GM21390 (cell line): Measurements from ENCODE around the gene MID1.

ENCODE experiments used
- ATAC-seq: cut with Tn5 transposase; IDR thresholded peaks from one replicate; pipeline ENCODE4 v1.9.1; 2021; ENCODE audit not compliant: unreplicated experiment

MID1 gene, protein sequence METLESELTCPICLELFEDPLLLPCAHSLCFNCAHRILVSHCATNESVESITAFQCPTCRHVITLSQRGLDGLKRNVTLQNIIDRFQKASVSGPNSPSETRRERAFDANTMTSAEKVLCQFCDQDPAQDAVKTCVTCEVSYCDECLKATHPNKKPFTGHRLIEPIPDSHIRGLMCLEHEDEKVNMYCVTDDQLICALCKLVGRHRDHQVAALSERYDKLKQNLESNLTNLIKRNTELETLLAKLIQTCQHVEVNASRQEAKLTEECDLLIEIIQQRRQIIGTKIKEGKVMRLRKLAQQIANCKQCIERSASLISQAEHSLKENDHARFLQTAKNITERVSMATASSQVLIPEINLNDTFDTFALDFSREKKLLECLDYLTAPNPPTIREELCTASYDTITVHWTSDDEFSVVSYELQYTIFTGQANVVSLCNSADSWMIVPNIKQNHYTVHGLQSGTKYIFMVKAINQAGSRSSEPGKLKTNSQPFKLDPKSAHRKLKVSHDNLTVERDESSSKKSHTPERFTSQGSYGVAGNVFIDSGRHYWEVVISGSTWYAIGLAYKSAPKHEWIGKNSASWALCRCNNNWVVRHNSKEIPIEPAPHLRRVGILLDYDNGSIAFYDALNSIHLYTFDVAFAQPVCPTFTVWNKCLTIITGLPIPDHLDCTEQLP

DNA sequence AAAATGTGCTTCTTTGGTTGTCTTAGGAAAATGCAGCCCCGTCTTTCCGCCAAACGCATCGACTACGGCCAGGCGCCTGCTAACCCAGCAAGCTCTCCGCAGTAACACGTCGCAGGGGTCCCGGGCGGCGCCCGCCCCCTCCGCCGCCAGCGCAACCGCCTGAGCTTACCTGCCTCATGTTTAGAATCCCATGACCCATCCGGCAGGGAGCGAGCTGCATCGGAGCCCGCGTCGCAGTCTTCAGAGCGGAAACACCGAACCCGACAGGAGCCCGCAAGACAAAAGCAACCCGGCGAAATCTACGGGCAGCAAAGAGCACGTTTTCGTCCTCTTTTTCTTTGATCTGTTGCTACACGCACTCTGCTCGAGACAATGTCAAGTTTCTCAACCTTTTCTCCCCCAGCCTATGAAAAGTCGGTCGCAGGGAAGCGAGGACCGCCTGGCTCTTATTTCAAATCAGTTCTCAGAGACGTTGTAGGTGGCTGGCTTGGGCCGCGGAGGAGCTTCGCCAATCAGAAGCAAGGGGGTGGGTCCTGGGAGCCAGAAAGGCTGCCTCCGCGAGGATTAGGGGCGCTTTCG lies at the start of gene MID1:
Gene MID1 (minus strand): TSS at position 465 of the 579 bp plus-strand sequence. CDS start 53,038 bp downstream, outside the sequence.
- no peak for ATAC-seq

DNA sequence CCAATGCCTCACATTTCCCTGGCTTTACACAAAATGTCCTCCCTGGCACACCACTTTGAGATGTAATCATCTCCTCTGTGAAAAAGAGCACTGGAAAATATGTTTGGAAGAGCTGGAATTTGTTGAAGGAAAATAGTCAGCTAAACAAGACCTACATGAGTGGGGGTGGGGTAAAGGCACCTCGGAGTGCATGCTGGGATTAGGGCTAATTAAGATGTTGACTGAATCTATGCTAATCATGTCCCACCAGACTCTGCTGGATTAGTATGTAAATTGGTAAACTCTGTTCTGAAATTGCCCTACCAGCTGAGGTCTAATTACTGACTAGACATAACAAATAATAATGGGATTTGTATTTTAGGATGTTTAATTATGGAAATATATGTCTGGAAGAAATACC lies 46.8 kb upstream of the MID1 start:
- ATAC-seq, result no peak

DNA sequence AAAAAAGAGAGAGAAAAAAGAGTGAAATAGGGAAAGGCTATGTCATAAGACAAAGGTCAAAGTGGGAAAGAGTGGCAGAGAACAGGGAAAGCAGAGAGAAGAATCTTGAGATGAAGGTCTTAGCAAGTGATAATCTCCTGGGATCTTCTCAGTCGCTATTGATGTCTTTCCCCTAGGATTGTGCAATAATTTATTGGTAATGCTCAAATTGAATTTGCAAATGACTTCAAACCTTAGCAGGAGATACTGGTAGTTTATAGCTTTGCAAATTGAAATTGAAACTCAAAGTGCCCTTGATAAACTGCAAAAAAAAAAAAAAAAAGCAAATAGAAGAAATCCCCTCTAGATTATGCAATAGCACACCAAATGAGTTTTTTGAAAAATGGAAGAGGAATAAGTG lies 45.7 kb upstream of the MID1 start:
- ATAC-seq, result no peak

DNA sequence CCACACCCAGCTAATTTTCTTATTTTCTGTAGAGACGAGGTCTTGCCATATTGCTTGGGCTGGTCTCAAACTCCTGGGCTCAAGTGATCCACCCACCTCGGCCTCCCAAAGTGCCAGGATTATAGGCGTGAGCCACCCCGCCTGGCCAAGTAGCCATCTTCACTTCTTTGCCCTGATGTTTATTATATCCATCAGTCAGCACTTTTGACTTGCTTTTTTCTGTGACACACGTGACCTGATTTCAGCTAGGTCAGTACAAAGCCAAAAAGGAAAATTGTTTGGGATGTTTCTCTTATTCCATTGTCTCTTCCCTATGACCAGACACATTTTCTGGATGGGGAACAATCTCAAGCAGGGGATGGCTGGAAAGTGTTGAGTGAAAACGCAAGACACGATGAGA lies 45.3 kb upstream of the MID1 start:
- ATAC-seq, result no peak

DNA sequence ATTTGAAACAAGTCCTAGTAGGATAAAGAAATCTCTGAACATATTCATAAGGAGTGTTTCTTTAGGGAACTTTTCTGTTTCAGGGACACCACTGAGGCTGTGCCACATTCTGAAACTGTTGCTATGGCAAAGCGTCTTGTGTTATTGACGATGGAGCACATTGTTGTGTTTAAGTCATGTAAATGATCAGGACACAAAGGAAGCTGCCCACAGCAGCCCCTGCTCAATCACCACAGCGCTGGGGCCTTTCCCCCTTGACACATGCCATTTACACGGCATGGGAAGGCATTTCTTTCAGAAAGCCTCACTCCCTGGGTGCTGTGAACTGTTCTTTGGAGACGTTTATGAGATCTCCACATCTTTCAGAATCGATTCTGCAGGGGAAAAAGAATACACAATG lies 39.8 kb upstream of the MID1 start:
- no peak for ATAC-seq

DNA sequence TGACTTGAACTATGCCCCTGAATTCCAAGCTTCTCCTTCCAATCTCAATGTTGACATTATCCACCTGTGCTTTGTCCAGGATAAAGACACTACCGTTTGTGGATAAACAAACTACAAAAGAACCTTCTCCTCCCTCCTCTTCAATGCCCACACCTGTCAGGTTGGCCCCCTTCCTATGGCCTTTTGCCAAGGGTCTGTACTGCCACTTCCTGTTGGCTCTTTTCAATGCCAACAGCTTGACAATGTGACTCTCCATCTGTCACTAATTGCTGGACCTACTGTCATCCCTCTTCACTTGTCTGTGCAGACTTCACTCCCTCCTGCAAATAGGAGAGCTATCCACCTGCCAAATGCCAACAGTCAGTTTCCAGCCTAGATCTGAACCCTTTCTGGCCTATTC lies 35.8 kb upstream of the MID1 start:
- no peak for ATAC-seq

DNA sequence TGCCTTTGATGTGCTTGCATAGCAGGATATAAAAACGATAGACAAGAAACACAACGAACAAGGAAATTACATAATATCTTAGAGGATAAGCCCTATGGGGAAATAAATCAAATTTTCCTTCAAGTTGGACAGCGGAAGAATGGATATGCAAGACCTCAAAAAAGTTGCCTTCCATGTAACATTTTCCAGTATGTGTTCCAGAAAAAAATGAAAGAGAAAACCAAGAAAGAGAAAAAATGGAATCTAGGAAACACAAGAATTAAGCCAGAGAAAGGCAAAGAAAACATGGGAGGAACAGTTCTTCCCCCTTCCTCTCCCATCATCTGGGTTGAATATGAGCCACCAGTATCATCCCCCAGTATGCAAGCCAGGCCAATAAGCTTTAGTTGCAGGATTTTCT lies 34.6 kb upstream of the MID1 start:
- ATAC-seq, result no peak

DNA sequence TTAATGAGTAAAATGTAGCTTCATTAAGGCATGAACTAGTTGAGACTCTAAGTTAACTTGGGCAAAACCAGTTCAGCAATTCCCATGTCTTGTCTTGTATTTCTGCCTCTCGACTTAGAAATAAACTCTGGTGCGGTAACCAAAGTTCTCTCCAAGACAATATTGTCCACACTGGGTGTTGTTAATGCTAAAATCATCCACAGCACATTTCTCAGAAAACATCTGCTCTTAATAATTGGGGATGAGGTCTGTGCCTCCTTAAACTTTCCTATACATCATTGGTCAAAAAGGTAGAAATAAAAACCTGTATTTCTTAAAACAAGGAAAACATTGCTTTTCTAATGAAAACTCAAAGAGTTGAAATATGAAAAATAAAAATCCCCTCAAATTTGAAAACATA lies 32.9 kb upstream of the MID1 start:
- no peak for ATAC-seq

DNA sequence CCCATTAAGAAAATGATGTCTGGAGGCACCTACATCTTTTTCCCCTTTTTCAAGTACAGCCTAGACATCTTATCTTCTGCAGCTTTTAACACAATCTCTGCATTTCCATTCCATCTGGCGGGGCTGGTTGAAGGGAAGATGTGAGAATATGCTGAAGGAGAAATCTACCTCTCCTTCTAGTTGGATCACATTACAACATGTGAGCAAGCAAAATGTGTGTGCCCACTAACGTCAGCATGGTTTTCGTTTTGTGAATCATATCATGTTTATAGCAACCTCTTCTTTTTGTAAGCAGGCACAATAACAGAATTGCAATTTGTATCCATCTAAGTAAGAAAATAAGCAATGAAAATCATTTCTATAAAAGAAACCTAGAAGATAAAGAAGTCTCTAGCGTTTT lies 28.9 kb upstream of the MID1 start:
- no peak for ATAC-seq

DNA sequence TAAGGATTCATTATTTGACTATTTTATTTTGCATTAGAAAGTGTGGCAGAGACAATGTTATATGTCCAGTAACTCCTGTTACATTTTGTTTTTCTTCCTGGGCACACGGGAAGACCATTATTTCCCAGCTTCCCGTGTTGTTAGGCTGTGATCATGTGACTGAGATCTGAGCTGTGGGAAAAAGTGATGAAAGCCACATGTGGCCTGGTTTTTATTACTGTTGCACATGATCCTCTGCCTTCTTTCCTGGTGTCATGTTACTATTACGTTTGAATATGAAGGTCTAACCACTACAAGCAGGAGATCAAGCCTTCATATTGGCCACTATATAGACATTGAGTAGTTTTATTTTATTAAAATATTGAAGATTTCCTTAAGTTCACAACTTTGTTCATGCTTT lies 28.2 kb upstream of the MID1 start:
- no peak for ATAC-seq

DNA sequence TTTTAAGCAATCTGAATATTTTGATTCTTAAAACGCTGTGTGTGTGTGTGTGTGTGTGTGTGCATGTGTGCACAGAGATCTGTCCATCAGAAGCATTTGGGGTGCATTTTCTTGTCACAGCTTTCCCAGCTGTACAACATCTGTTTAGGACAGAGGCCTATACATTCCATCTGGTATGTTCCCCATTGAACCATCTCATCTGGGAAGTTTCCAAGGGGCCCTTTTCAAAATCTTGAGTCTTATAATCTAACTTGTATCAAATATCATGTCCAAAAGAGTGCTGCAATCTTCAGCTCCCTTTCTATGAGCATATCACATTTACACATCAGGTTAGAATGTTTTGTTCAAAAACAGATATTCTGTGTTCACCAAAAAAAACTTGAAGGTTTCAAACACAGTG lies 16.5 kb upstream of the MID1 start:
- no peak for ATAC-seq

DNA sequence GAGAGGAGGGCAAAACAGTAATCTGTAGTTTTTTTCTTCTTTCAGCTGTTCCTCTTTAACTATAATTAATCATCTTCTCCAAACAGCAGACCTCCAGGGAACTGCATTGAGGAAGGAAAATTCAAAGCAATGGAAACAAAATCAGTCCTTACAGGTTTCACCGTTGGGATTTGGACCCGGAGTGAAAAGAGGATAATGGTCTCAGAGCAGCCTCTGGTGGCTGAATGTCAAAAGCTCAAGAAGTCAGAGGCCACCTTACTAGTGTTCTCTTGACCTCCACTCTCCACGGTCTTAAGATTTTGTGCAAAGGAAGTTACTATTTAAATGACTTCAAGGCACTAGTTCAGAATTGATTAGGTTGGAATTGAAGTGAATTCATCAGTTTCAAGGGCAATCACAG lies 16.0 kb upstream of the MID1 start:
- ATAC-seq, result no peak

DNA sequence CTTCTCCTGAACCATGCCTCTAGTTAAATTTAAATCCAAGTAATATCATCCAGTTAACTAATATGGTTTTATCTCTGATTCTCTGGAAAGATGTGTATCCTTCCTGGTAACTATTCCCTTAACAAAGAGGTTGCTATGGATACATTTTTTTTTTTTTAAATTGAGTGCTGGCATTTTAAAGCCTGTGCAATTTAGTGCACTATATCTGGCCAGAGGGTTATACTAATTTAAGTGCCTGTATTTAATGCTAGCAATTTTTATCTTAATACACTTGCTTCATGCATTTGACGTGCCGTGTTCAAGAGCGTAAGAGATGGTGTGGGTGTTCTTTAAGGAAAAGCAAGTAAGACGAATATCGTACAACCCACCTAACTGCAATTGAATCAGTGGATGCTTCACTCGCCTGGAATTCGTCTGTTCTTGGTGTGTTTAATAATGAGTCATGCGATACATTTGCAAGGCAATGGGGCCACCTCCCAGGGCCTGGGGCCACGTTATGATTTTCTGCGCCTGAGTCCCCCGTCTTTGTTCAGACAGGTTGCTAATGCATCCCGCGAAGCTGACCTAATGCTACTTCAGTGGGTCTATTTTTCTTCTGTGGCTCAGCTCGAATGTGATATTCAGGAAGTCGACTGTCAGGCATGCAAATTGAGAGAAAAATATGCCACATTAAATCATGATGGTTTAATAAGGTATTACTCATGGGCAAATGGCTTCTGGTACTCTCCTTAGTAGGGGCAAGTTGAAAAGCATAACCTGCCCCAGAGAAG lies 14.2 kb upstream of the MID1 start:
- ATAC-seq, result no peak

DNA sequence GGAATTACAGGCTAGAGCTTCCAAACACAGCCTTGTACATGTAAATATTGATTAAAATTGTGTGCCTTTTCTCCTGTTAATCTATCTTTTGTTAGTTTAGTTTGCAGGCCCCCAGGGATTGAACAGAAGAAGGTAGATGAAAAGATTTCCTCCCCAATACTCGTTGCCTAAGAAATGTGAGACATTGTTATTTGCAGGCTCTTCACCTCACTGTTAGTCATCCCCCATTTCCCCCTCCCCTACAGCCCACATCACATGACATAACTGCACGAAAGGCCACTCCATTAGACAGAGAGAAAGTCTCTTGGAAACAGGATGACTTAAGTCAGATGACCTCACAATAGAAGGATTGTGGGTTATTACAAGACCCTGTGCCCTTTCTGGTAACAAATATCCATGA lies 13.3 kb upstream of the MID1 start:
- no peak for ATAC-seq

DNA sequence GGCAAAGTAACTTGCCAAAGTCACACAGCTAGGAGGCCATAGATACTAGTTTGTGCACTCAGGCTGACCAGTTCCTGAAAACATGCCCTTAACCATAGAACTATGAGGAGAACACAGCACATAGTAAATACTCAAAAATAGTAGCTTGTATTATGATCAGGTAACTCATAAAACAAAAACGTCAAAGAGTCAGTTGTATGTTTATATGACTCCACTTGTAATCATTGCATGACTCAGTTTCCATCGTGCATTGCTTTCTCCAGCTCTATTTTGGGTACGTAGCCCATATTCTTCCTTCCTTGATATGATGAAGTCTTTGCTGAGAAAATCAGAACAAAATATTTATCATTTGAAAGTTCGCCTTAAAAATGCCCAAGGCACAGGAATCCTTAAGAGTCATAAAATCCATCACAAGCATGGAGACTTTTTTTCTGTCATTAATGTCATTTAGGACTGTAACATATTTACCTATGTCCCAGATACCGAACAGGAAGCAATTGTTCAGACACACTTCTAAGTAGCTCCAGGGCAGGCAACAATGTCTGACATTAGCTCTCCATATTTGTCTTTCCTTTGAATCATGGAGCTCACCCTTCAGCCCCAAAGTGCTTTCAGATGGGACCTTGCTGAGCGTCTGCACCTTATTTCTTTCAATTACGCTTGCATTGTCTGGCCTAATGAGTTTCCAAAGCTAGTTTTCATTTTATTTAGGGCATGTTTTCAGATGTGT lies 11.2 kb upstream of the MID1 start:
- no peak for ATAC-seq

DNA sequence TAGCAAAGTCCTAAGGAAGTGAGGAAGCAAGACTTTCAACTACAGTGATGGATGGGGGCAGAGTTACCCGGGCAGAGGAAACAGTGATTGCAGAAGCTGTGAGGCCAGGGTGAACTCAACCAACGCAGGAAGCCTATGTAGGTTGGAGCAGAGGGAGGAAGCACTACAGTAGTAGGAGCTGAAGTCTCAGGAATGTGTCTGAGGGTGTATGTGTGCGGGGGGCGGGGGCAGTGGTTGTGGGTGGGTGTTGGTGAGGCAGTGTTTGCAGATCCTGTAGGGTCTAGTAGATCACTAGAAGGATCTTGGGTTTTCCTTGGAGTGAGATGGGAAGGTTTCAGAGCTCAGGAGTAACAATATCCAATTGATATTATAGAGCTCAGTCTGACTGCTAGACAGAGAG lies 9.9 kb upstream of the MID1 start:
- ATAC-seq, result no peak

DNA sequence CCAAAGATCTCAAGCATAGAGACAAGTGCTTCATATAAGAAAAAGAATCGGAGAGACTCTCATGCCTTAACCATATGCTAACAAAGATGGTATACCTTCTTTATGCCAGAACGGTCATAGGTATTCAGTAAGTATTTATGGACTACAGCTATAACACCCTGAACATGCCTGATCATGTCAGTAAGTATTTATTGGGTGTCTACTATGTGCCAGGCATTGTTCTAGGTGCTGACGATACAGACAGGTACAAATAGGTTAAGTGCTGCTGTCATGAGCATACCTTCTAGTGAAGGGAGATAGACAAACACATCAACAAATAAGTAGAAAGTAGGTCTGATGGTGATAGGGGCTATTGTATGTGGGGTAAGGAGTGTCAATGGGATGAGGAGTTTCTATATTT lies 9.5 kb upstream of the MID1 start:
- ATAC-seq, result no peak

DNA sequence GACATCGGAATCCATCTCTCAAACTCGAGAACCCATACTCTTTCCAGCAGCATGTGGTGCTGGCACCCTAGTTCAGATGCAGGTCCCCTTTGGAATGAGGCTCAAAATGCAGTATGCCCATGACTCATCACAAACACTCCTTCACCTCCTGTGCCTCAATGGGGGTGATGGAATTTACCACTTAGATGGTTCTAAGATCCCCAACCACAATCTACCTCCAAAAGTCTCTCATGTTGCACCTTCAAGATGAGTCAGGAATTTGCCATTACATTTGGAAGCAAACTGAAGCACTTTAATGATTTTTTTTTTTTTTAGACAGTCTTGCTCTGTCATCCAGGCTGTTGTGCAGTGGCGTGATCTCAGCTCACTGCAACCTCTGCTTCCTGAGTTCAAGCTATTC lies 8.5 kb upstream of the MID1 start:
- no peak for ATAC-seq

DNA sequence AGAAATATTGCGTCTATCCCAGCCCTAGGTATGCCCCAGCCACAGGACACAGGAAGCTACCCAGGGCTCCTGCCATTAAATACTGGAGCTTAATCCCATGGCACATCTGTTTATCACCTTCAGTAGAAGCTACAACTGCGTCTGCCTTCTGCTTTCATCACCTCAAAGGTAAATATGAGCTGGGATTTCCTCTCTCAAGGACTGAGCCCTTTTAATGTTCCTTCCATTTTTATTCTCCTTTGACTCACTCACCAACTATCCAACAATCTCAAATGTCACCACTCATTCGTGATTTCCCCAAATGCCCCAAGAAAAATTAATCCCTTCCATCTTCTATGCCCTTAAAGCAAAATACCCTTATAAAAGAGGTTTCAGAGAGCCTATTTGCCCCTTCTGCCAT lies 1.8 kb upstream of the MID1 start:
- no peak for ATAC-seq

DNA sequence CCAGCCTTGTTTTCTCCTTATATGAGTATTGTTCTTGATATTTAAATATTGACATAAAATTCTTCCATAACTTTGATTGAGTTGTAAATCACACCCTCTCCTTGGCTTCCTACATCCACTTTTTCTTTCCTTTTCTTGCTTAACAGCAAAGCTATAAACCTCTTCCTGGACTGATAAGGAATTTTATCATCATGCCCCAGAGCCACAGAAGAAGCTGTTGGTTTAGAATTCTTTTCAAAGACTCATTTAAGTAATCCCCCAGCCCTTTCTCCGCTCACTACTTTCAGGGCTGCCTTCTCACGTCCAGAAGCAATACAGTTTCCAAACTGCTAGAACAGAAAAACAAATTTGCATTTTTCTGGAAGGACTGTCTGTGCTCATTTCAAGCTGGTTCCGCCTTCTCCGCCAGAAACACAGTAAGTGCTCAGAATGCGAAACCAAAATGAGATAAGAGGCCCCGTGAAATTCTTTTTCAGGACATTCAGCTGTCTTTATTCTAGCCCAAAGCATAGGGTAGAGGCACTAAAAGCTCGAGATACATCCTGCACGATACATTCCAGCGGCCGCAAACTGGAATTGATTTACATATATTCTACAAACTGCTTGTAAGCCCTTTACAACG lies 849 bp downstream of the MID1 start:
- ATAC-seq, result no peak

DNA sequence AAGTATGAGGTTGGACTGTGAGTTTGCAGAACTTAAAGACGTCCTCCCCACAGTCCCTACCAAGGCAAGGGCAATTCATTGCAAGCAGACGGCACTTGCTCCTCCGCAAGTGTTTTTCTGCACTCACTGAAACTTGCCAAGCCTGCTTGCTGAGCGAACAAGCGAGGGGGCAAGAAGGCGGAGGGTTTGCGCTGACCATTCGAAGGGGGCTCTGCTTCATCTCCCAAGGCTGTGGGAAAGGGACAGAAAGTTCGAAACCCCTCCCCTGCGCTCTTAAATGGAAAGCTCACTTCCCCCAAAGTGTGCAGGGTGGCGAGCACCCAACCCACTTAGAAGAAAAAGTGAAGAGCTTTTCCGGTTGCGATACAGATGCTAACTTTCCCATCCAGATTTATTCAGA lies 1.4 kb downstream of the MID1 start:
- no peak for ATAC-seq
